GM19239 (cell line): ENCODE data around the gene PEX11G.

Experiments
- DNase-seq: peaks from one replicate; pipeline ENCODE4 v3.0.0; 2011; ENCODE audit warnings: low spot score; ENCODE audit not compliant: insufficient read length
- FAIRE-seq: peaks from 2 replicates; lab custom pipeline; 2011; peaks lifted over from hg19 to GRCh38; lab: Jason Lieb, UNC

Gene PEX11G

DNA sequence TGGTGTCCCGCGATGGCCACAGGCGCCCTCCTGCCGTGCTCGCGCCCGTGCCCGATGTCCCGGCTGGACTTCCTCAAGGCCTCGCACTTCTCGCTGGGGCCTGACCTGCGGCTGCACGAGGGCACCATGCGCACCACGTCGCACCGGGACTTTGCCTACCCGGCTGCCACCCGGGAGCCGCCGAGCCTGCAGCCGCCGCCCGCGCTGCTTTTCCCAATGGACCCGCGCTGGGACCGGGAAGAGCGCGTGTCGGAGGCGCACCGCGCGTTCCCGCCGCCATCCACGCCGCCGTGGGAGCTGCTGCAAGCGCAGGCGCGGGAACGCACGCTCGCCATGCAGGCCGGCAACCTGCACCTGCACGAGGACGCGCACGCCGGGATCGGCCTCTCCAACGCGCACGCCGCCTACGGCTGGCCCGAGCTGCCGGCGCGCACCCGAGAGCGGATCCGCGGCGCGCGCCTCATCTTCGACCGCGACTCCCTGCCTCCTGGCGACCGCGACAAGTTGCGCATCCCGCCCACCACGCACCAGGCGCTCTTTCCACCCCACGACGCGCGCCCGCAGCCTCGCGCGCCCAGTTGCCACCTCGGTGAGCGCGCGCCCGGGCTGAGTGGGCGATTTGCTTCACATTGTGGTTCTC lies 12.1 kb upstream of the PEX11G start:
- FAIRE-seq (no peak), DNase-seq (no peak)

DNA sequence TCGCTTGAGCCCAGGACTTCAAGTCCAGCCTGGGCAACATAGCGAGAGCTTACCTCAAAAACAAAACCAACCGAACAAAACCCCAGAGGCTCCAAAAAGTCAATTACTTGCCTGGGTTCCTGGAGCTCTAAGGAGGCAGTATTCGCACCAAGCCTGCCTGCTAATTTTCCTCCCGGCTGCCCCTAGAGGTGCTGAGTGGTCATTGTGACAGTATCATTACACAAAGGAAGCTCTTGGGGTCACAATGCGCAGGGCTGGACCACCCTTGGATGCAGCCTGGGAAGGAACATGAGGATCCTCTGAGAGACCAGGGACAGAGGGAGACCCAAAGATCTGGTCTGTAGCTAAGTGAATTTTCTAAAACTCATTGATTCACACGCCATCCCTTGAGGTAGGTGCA lies 8.5 kb upstream of the PEX11G start:
- no peak for DNase-seq
- no peak for FAIRE-seq

DNA sequence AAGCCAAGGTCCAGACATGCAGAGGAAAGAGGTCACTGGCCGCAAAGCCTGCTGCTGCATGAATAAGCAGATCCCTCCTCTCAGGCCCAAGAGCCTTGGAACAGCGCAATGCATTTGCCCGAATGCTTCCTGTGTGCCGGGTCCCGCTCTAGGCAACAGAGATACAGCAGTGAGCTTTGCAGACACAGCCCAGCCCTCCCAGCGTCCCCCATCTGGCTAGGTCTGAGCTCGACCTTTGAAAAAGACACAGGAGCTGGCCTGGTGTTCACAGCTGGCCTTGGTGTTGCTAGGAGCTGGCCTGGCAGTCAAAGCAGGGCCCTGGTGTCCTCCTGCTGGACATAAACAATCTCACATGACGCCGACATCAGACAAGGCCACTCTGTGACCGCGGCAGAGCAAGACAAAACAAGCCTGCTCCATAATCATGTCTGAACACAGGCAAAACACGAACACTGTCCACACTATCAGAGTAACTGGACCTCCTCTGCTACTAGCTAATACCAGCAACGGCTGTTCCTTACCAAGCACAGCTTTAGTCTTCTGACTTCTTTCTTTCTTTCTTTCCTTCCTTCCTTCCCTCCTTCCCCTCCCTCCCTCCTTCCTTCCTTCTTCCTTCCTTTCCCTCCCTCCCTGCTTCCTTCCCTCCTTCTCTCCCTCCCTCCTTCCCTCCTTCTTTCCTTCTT lies 5.7 kb upstream of the PEX11G start:
- DNase-seq (no peak), FAIRE-seq (no peak)

DNA sequence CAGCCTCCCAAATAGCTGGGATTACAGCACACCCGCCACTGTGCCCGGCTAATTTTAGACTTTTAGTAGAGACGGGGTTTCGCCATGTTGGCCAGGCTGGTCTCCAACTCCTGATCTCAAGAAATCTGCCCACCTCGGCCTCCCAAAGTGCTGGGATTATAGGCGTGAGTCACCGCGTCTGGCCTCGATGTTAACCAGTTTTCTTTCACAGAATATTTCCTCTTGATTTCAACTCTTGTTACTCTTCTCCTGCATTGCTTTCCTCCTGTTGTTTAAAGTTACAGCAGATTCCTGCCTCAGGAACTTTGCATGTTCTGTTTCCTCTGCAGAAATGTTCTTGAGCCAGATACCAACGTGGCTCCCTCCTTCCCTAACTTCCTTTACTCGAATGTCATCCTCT lies 3.7 kb upstream of the PEX11G start:
- no peak for DNase-seq
- FAIRE-seq, result no peak

DNA sequence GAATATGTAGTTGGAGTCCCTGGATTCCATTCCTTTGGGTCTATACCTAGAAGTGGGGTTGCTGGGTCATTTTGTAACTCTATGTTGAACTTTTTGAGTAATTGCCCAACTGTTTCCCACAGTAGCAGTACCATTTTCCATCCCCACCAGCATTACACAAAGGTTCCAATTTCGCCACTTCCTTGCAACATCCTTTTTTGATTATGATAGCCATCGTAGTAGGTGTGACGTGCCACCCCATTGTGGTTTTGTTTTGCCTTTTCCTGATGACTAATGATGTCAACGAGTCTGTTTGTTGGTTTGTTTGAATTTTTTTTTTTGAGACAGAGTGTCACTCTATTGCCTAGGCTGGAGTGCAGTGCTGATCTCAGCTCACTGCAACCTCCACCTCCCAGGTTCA lies 3.3 kb upstream of the PEX11G start:
- FAIRE-seq, result no peak
- DNase-seq, result no peak

DNA sequence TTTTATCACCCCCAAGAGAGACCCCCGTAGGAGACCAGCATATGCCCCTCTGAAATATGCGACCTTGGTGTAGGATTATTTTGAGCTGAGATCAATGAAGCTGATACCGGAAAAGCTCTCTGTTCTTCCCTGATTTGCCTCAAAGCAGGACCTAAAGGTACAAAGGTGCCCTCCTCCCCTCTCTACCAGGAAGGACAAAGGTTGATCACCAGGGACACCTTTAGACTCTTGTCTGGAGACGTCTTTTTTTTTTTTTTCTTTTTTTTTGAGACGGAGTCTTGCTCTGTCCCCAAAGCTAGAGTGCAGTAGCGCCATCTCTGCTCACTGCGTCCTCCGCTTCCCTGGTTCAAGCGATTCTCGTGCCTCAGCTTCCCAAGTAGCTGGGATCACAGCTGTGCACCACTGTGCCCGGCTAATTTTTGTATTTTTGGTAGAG lies 792 bp upstream of the PEX11G start:
- FAIRE-seq, result no peak

DNA sequence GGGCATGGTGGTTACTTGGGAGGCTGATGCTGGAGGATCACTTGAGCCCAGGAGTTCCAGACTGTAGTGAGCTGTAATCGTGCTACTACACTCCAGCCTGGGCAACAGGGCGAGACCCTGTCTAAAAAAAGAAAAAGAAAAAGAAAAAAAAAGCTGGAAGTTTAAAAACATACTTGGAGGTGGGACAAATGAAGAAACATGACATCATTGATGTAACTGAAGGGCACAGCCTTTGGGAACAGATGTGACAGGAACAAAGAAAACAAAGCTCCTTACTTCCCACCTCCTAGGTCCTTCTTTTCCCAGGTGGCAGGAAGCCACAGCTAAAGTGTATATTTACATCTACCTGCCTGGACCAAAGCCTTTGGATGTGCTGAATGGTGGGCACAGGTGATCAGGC lies 1.9 kb downstream of the PEX11G start:
- DNase-seq, result no peak
- no peak for FAIRE-seq

More for the DNA sequence above, 792 bp upstream of the PEX11G start:
- no peak for DNase-seq

DNA sequence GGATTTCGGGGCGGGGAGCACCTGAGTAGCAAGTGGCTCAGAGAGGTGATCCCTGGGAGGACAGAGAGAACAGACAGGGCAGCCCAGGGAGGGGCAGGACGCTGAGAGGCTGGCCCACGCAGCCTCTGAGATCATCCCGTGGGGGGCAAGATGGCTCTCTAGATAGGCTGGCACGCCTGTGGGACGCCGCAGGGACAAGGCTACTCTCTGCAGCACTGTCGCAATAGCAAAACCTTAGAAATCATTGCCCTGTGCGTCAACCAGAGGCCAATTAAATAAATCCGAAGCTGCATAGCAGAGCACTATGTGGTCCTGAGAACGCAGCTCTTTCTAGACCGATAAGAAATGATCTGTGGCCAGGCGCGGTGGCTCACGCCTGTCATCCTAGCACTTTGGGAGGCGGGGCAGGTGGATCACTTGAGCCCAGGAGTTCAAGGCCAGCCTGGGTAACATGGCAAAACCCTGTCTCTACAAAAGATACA lies 5.1 kb downstream of the PEX11G start:
- DNase-seq, result no peak
- no peak for FAIRE-seq

DNA sequence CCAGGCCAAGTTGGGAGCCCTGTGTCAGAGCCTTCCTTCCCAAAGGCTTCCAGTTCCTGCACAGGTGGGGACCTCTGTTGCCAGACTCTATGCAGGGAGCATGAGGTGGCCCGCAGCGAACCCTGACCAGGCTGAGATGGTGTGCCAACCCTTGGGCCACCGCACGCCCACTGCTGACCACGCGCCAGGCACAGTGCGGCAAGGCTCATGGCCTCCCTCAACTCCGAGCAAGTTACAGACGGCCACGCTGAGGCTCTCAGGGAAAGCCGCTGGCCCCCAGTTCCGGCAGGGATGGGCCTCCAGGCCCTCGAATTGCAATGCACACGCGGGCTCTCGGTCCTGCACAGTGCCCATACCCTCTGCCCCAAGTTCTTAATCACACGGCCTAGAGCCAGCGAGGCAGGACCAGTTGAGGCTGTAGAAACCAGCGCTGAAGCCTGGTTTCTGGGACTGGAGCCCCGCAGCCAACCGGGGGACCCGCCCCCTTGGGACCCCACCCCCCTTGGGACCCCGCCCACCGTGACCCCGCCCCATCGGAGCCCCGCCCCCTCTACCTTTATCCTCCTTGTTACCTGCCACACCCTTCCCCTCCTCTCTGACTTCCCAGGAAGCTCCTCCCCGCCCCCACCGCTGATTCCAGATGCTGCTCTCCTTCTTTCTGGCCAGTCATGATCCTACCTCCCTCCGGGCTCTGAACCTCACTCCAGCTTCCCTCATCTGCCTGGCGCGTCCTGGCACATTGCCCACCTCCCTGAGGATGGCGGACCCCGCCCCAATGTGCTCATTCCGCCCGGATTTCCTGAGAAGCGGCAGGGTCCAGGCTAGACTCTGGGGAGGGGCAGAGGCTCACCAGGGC lies 6.0 kb downstream of the PEX11G start:
- DNase-seq (no peak), FAIRE-seq (no peak)

DNA sequence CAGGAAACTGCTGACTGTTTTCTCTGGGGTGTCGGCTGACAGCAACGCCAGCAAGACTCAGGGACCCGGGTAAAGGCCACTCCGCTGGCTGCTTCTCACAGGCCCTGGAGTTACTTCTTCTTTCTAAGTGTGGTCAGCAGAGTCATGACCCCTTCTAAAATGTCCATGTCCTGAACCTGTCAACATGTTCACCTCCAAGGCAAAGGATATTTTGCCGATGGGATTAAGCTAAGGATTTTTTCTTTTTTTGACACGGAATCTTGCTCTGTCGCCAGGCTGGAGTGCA lies 7.9 kb downstream of the PEX11G start:
- FAIRE-seq (no peak), DNase-seq (no peak)

DNA sequence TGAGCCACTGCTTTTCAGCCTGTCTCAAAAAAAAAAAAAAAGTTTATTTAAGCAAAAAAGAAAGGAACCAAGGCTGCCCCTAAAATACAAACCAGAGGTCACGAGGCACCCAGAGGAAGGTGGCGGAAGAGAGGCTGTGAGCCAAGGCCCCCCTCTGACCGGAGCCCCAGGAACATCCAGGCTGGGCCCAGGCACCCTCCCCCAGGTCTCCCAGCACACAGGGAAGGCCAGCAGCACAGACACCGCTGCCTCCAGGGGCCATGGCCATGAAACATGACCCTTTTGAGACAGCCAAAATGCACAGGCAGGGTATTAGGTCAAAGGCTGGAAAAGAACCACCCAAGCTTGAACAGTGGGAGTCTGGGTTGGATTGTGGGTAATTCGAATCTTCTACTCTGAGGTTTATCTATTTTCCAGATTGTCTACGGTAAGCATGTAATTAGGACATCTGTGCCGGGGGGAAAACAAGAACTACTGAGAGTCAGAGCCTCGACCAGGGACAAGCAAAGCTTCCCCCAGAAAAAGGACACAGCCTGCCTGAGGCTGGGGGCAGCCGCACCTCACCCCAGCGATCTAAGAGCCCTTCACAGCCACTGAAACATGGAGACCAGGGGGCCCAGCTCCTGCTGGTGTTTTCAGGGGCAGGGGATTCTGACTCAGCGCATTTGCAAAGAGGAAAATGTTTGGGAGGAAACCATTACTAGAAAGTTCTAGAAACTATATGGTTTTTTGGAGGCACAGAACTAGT lies 8.4 kb downstream of the PEX11G start:
- DNase-seq (no peak), FAIRE-seq (no peak)

DNA sequence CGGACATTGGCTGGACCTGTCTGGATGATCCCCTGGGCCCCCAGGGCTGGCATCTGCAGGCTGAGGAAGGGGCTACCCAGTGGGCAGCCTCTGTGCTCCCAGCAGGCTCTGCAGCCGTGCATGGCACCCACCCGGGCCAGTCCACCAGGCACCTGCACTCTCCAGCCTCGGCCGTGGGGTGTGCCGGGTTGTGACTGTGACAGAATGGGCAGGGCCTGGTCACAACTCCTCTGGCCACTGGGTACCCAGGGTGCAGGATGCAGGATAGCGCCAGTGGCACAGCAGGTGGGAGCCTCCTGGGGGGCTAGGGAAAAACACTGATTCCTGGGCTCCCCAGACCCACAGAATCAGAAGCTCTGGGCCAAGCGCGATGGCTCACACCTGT lies 10.0 kb downstream of the PEX11G start:
- no peak for DNase-seq

DNA sequence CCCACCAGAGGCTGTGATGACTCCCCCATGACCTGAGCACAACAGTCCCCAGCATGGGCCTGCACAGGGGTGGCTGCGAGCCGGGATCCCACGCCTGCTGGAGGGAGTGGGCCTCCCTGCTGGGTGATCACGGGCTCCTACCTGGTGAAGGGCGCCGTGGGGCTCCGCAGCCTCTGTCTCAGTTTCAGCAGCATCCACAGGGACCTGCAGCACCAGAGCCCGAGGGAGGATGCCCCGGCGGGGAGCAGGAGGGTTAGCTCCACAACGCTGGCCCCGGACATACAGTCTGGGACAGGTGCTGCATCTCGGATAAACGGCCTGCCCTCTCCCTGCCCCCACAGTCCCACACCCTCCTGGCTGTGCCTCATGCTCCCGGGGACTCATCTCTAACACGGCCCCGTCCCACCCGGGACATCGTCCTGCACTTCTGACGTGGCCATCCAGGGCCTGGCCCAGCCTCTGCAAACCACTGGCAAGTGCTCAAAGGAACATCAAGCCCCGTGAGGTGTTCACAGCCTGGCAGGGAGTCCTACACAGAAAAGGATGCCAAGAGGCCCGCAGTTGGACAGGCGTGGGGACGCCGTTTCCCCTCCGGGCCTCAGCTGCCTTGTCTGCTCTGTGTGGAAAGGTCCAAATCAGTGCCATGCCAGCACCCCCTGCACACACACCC lies 10.5 kb downstream of the PEX11G start:
- no peak for FAIRE-seq

More for the DNA sequence above, 10.0 kb downstream of the PEX11G start:
- FAIRE-seq, result no peak

DNA sequence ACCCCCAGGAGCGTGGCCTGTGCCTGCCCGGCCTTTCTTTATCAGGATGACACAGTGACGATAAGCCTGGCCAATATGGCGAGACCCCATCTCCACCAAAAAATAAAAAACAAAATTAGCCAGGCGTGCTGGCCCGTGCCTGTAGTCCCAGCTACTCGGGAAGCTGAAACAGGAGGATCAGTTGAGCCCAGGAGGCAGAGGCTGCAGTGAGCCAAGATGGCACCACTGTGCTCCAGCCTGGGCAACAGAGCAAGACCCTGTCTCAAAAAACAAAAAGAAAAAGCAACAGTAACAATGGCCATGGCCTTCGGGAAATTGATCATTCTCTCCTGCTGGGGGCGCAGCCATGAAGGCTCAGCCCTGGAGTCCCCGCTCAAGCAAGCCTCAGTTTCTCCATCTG lies 11.1 kb downstream of the PEX11G start:
- DNase-seq (no peak), FAIRE-seq (no peak)

More for the DNA sequence above, 10.5 kb downstream of the PEX11G start:
- no peak for DNase-seq

DNA sequence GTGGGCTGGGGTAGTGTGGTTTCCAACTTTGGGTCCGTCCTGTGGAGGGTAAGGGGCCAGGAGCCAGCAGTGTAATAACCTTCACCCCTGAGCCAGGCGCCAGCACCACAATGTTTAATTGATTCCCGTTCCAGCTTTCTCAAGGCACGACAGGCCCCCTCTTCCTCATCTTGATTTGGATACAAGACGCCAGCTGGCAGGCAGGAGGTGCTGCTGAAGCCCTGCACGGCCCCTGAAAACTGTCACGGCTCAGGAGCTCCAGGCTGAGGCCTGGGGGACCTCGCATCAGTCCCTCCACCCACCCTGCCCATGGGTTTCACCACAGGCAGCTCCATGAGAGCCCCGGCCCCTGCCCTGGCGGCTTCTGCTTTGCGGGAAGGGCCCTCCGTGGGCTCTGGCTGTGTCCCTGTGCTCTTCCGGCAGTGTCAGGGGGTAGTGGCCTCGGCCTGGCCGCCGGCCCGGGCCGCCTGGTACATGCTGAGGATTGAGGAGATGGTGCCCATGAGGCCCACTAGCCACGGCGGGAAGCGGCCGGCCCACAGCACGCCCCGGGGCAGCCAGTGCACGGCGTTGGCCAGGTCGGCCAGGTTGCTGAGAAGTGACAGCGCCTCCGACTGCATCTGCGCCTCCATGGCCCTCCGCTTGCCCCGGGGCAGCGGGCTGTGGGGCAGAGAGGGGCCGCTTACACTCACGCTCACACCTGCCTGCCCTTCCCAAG lies 11.9 kb downstream of the PEX11G start:
- FAIRE-seq, result no peak
- no peak for DNase-seq

DNA sequence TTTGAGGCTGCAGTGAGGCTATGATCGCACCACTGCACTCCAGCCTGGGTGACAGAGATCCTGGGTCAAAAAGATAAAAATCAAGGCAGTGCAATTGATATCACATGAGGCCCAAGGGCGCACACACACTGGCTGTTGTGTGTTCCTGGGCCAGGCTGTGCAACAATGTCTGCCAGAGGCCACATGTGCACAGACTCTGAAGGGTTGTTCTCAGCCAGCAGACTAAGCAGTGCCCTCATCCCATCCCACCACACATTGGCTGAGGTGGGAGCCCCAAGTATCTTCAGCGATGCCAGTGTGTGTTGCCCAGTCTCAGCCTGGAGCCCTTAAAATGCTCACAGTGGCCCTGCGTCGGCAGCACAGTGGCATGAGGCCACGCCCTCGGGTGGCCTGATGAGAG lies 12.6 kb downstream of the PEX11G start:
- FAIRE-seq (no peak), DNase-seq (no peak)

DNA sequence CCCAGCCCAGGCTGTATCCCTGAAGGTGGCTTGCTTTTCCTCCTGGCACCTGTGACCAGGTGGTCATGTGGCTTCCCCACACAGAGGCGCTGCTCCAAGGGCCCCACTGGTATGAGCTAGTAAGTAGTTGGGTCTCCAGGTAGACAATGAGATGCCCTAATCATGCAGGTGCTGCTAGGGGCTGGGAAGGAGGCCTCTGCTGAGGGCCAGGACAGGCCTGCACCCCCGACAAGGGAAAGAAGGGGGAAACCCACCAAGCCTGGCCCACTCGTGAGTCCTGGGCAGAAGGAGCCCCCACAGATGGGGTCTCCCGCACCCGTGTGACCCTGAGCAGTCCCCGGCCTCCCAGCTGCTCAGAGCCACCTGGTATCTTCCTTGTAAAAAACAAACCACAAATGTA lies 13.2 kb downstream of the PEX11G start:
- no peak for DNase-seq
- no peak for FAIRE-seq

DNA sequence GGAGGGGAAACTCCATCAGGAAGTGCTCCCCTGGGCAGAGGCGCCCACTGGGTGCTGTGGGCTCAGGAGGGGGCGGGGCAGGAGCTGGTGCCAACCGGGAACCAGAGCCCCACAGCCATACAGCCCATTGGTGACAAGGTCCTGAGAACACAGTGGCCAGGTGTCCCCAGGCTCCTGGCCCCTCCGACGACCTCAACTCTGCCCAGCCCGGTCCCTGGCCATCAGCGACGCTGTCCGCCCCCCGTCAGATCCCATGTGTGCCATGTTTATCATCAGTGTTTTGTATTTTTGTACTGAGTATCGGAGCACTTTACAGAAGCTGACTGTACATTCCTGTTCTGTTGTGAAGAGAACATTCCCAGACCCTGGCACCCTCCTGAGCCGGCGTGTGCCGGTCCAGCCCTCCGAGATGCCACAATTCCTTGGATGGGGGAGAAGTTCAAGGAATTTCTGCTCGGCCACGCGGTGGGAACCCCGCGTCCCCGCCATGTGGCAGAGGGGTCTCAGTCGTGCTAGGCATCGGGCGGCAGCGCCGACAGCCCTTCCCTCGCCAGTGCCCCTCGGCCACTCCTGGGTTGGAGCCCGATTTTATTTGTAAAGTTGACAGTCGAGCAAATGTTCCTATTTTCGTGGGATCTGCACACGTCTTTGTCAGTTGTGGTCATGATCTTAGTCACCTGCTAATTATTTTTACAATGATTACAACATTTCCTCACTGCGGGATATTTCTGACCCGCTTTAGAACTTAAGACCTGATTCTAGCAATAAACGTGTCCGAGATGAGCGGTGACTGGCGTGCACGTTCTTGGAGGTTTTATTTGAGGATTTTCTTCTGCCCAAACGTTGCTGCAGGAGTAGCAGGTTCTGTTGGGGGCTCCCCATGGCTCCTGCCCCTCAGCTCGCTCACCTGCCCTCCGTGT lies 16.9 kb downstream of the PEX11G start:
- DNase-seq (no peak), FAIRE-seq (no peak)
